Activated T-helper 1 cell treated with anti-CD3 and anti-CD28 coated beads, Interleukin-12 subunit alpha, Interleukin-12 subunit beta, Interleukin-2, Interleukin-4 antibody, amounts not matched to agents 30 ng/mL and 10 ng/mL and 1 ng/mL, durations not matched to agents 14 hours and 24 hours and 36 hours (primary cell): ENCODE data around the gene NKG7. TPM values are rescaled to one million over a fixed set of nuclear protein-coding genes. Genes with fewer than 3 reads are reported as not detected.

Source experiments
- DNase-seq: peaks from one replicate; pipeline ENCODE4 v3.0.0; 2021; ENCODE audit warnings: low spot score
- H3K27ac Mint-ChIP-seq: one replicate; pipeline ENCODE4 v1.8.0; 2021; ENCODE audit warnings: mild to moderate bottlenecking, mixed read lengths
- H3K27me3 Mint-ChIP-seq: one replicate; pipeline ENCODE4 v1.8.0; 2022; ENCODE audit warnings: mild to moderate bottlenecking, moderate library complexity, mixed read lengths; ENCODE audit not compliant: insufficient read depth
- H3K36me3 Mint-ChIP-seq: one replicate; pipeline ENCODE4 v1.8.0; 2021; ENCODE audit warnings: low read depth, mixed read lengths
- H3K4me1 Mint-ChIP-seq: one replicate; pipeline ENCODE4 v1.8.0; 2021; ENCODE audit warnings: low read depth, mixed read lengths
- H3K4me3 Mint-ChIP-seq: one replicate; pipeline ENCODE4 v1.8.0; 2021; ENCODE audit warnings: mild to moderate bottlenecking, moderate library complexity, mixed read lengths
- H3K9me3 Mint-ChIP-seq: one replicate; pipeline ENCODE4 v1.8.0; 2021; ENCODE audit warnings: mixed read lengths
- intact Hi-C: fragments of 100-400 bp; cut with micrococcal nuclease; formaldehyde crosslinking; loops from one replicate; pipeline ENCODE4 v1.15.1; 2024
- total RNA-seq: library from RNA; stranded (reverse); gene quantifications from 2 replicates; pipeline ENCODE4 v1.2.3, GENCODE V29; 2022

The NKG7 gene
- total RNA-seq, 1 donor from 2014 or later = 393 TPM

GRCh38 chr19:51337141-51337860 lies 35.2 kb downstream of the NKG7 start:
- Mint-ChIP-seq H3K36me3 (peaks cover 4% of the 10 kb centered on the region), H3K4me3 (no peak overlapping the region), H3K4me1 (peaks cover 14% of the 10 kb centered on the region), H3K27me3 (peaks cover 6% of the 10 kb centered on the region), H3K27ac (no peak overlapping the region), H3K9me3 (no peaks in the 10 kb centered on the region)
- no peak for DNase-seq
- intact Hi-C loops = no loop called here

DNA sequence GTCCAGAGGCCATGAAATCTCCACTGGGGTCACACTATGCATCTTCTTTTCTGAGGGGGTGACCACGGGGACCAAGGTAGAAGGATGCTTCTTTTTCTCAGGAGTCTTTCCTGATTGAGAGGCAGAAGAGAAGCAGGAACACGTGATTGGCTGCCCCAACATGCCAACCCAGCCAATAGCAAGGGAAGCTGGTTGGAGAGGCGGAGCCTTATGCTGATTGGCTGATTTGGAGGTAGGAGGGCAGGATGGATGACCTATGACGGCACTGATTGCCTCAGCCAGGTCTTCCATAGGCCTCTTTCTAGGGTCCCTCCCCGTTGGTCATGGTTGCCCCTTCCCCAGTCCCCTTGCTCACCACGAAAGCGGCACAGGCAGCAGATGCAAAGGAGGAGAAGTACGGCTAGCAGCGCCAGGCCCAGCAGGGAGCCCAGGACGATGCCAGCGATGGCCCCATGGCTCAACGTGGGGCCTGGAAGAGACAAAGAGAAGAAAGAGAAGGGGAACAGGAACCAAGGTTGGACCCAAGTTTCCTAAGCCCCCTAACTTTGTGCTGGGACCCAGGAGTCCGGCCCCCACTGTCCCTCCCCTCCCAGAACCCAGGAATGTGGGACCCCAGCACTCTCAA lies 38.5 kb downstream of the NKG7 start:
- Mint-ChIP-seq H3K27ac (no peak overlapping the region), H3K4me1 (peaks cover under 1% of the 10 kb centered on the region), H3K4me3 (no peak overlapping the region), H3K9me3 (no peaks in the 10 kb centered on the region), H3K36me3 (peaks cover 7% of the 10 kb centered on the region), H3K27me3 (peaks cover 3% of the 10 kb centered on the region)
- intact Hi-C loops = no loop called here
- no peak for DNase-seq

DNA sequence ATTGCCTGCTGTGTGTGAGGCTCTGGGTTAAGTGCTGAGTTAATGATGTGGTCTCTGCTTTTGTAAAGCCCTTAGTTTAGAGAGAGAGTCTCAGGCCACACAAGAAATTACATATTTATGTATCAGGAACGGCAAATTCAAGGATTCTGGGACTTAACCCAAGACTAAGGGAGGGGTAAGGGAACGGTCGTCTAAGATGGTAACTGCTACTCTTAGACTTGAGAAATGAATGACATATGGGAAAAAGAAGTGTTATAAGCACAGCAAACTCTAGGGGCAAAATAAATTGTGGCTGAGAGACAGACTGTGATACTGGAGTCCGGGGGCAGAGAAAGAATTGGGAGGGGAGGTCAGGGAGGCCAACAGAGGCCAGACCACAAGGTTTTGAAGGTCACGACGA lies 40.7 kb downstream of the NKG7 start:
- H3K4me3 Mint-ChIP-seq = no peak overlapping the region
- H3K27ac Mint-ChIP-seq = no peak overlapping the region
- peaks cover 6% of the 10 kb centered on the region for H3K4me1 Mint-ChIP-seq
- H3K27me3 Mint-ChIP-seq = peaks cover 6% of the 10 kb centered on the region
- no peaks in the 10 kb centered on the region for H3K9me3 Mint-ChIP-seq
- peaks cover 9% of the 10 kb centered on the region for H3K36me3 Mint-ChIP-seq
- DNase-seq = no peak
- intact Hi-C loops = no loop called here

GRCh38 chr19:51331193-51331592 lies 41.3 kb downstream of the NKG7 start:
- Mint-ChIP-seq H3K9me3 (no peaks in the 10 kb centered on the region), H3K27ac (no peak overlapping the region), H3K4me1 (peaks cover 6% of the 10 kb centered on the region), H3K4me3 (no peak overlapping the region), H3K36me3 (peaks cover 9% of the 10 kb centered on the region), H3K27me3 (peaks cover 8% of the 10 kb centered on the region)
- DNase-seq = no peak
- intact Hi-C loops = no loop called here

DNA sequence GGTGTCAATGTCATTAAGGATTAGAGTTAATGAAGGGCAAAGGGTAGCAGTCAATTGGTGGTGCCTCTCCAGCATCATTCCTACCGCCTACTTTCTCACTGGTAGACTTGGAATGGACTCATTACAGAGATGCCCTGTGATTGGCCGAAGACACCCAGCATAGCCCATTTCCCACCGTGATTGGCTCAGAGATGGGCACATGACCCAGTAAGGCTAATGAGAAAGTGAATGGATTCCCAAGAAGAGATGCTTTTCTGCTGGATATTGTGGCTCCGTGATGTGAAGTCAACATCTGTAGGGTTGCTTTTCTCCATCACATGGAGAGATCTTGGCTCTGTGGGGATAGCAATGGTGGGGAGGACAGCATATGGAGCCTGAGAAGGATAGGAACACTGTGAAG lies 42.1 kb downstream of the NKG7 start:
- Mint-ChIP-seq H3K27ac (no peak overlapping the region), H3K36me3 (peaks cover 9% of the 10 kb centered on the region), H3K4me3 (no peak overlapping the region), H3K27me3 (peaks cover 16% of the 10 kb centered on the region), H3K9me3 (no peaks in the 10 kb centered on the region), H3K4me1 (peaks cover 12% of the 10 kb centered on the region)
- intact Hi-C loops = no loop called here
- DNase-seq = no peak

GRCh38 chr19:51329411-51329810 lies 43.0 kb downstream of the NKG7 start:
- intact Hi-C loops = no loop called here
- Mint-ChIP-seq H3K36me3 (peaks cover 9% of the 10 kb centered on the region), H3K27ac (no peak overlapping the region), H3K9me3 (no peaks in the 10 kb centered on the region), H3K4me1 (peaks cover 12% of the 10 kb centered on the region), H3K4me3 (no peak overlapping the region), H3K27me3 (peaks cover 19% of the 10 kb centered on the region)
- no peak for DNase-seq

GRCh38 chr19:51327066-51328001 lies 45.1 kb downstream of the NKG7 start:
- Mint-ChIP-seq H3K9me3 (no peaks in the 10 kb centered on the region), H3K4me1 (peaks cover 12% of the 10 kb centered on the region), H3K27me3 (peaks cover 24% of the 10 kb centered on the region), H3K4me3 (peak overlapping the region; percentile 79), H3K27ac (peak overlapping the region; percentile 63), H3K36me3 (peaks cover 9% of the 10 kb centered on the region)
- DNase-seq = peak; percentile 49
- intact Hi-C loops = loop anchor here (1.0 to 2.0 kb wide), 4 partner anchors 12 to 169 kb away; no protein-coding TSS in a partner anchor

- Mint-ChIP-seq H3K4me3 (peak overlapping the region; percentile 9), H3K9me3 (no peaks in the 10 kb centered on the region), H3K4me1 (peaks cover 12% of the 10 kb centered on the region), H3K27ac (no peak overlapping the region), H3K36me3 (peaks cover 4% of the 10 kb centered on the region), H3K27me3 (peaks cover 26% of the 10 kb centered on the region)
- intact Hi-C loops = loop anchor here (1.0 to 2.0 kb wide), 4 partner anchors 13 to 168 kb away; no protein-coding TSS in a partner anchor
- DNase-seq = no peak
These were observed 46.0 kb downstream of the NKG7 start for GRCh38 chr19:51326216-51327065.

GRCh38 chr19:51325161-51325976 lies 47.1 kb downstream of the NKG7 start:
- no peak for DNase-seq
- H3K27me3 Mint-ChIP-seq = peaks cover 26% of the 10 kb centered on the region
- H3K9me3 Mint-ChIP-seq = no peaks in the 10 kb centered on the region
- intact Hi-C loops = no loop called here
- H3K27ac Mint-ChIP-seq = peak overlapping the region; percentile 50
- peak overlapping the region; percentile 23 for H3K4me3 Mint-ChIP-seq
- peaks cover 12% of the 10 kb centered on the region for H3K4me1 Mint-ChIP-seq
- peaks cover 2% of the 10 kb centered on the region for H3K36me3 Mint-ChIP-seq

DNA sequence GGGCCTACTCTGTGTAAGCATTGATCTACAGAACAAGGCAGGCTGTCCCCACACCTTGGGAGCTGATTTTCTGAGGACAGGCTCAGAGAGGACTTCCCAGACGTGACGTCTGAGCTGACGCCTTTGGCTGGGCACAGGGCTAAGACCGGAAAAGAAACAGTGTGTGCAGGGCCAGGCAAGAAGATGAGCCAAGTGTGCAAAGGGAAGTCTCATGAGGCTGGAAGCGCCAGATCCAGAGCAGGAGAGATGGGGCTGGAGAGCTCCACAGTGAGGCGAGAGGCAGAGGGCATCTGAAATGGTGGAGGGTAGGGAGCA lies 48.3 kb downstream of the NKG7 start:
- H3K27me3 Mint-ChIP-seq = peaks cover 26% of the 10 kb centered on the region
- H3K36me3 Mint-ChIP-seq = peaks cover 2% of the 10 kb centered on the region

DNA sequence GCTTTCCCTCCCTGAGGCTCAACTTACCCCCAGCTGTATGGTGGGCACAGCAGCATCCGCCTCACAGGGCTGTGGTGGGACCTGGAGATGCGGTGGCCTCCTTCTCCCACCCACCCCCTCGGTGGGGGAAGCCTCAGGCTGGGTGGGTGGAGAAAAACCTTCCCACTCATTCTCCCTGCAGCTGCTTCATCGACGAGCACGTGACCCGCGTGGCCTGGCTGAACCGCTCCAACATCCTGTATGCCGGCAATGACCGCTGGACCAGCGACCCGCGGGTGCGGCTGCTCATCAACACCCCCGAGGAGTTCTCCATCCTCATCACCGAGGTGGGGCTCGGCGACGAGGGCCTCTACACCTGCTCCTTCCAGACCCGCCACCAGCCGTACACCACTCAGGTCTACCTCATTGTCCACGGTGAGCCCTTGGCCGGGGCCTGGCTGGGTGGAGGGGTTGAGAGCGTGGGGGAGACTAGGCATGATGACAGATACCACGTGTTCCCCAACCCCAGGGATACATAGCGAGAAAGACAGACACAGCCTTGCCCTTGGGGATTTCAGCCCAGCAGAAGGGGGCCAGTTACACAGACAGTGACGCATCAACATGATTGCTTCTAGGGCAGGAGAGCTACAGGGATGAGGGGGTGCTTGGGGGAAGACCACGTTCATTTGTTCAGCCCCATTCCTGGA lies 48.8 kb downstream of the NKG7 start:
- Mint-ChIP-seq H3K27ac (no peak overlapping the region), H3K27me3 (peaks cover 26% of the 10 kb centered on the region), H3K4me1 (peaks cover 12% of the 10 kb centered on the region), H3K36me3 (peaks cover 2% of the 10 kb centered on the region), H3K4me3 (no peak overlapping the region), H3K9me3 (no peaks in the 10 kb centered on the region)
- no peak for DNase-seq
- intact Hi-C loops = no loop called here

More for the DNA sequence above, 48.3 kb downstream of the NKG7 start:
- DNase-seq = no peak
- peaks cover 12% of the 10 kb centered on the region for H3K4me1 Mint-ChIP-seq
- intact Hi-C loops = no loop called here
- H3K27ac Mint-ChIP-seq = peak overlapping the region; percentile 9
- H3K4me3 Mint-ChIP-seq = no peak overlapping the region
- no peaks in the 10 kb centered on the region for H3K9me3 Mint-ChIP-seq
